Right hindlimb (tissue), 1 donor: ENCODE data around the gene RAB44.

Experiments used
- DNase-seq: peaks from one replicate; pipeline ENCODE4 v3.0.0-alpha.2; 2018

RAB44 gene

GRCh38 chr6:36753671-36754405, 56.2 kb downstream of the RAB44 start:
- DNase-seq, result no peak

DNA sequence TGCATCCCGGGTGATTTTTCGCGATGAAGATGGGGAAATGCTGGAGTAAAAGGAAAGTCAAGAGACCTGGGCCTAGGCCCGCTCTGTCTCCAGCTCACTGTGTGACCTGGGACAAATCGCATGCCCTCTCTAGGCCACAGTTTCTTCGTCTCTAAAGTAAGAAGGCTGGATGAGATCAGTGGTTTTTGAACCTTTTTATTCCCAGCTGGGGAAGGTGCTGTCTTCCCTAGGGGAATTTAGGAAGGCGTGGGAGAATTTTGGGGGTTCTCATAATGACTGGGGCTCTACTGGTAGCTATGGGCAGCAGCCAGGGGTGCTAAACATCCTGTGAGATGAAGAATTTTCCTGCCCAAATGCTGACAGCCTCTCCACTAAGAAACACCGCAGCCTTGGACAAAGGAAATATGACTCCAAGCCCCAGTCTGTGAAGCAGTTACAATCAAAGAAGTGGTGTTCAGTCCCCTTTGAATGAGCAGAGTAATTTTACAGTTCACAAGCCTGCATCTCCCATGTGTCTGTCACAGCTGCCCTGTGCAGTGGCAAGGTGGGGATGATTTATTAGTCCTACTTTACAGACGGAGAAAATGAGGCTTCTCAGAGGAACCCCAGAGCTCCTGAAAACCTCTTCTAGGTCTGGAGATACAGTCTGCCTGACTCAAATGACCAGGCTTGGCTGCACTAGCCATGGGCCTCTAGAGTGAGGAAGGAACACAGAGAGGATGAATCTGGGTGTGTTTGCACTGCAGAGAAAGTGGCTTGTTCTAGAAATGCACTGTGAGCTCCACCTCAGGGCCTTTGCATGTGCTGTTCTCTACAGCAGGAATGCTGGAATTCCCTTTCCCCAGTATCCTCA, 57.2 kb downstream of the RAB44 start:
- no peak for DNase-seq

DNA sequence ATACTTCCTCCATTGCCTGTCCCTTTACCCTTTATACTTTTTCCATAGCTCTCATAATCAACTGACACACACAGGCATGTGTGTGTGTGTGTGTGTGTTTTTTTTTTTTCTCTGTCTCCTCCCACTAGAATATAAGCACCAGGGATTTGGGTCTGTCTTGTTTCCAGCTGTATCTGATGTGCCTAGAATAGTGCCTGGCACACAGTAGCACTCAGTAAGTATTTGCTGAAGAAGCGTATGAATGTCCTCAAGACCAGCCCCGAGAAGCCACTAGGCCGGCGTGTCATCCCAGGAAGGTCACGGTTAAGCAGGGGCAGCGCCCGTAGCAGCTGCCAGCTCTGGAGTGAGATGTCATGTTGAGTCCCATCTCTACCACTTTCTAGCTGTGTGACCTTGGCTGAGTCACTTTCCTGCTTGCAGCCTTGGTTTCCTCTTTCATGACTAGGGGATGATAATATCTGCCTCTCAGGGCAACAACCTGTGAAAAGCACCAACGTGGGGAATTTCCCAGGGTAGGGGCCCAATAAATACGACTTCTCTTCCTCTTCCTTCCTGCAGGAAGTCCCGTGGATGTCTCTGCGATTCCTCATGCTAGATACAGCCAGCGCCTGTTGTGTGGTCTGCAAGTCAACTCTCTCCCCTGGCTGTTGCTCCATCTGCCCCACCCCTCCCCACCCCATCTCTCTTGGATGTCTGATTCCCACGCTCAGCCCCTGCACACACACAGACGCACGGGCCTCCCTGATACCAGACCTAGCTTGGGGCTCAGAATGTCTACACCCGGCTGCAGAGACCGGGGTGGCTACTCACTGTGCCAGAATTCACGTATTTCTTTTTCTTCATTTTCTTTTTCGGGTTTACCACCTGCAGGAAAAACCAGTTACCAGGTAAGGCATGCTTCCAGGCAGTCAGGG, 58.1 kb downstream of the RAB44 start:
- DNase-seq, result no peak

DNA sequence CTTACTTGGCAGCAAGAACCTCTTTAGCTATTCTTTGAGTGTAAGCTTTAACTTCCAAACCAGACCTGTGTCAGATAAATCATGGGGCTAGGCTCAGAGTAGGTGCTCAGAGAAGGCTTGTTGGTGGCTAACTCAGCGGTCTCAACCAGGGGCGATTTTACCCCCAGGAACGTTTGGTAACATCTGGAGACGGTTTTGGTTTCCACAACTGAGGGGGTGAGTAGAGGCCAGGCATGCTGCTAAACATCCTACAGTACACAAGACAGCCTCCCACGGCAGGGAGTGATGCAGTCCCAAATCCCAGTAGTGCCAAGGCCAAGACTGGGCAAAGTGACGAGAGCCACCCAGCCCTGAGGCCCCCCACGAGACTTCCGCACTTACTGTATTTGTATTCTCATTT, 59.2 kb downstream of the RAB44 start:
- DNase-seq, result no peak

DNA sequence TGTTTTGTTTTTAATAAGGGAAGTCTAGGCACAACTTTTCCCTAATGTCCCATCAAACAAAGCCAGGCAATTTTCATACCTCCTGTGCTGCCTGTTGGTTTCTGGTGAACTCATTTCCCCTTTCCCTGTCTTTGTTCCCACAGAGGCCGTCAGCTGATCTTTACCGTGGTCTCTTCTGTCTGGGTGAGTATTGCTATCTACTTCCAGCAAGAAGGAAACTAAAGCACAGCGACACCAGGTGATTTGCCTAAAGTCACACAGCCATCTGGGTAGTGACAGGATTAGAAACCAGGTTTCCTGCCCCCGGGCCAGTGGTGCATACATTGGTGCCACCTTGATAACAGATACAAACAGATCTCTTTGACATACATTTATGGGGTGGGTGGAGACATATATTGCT, 59.6 kb downstream of the RAB44 start:
- no peak for DNase-seq

- no peak for DNase-seq
Observed at GRCh38 chr6:36757943-36758508, 60.4 kb downstream of the RAB44 start.

DNA sequence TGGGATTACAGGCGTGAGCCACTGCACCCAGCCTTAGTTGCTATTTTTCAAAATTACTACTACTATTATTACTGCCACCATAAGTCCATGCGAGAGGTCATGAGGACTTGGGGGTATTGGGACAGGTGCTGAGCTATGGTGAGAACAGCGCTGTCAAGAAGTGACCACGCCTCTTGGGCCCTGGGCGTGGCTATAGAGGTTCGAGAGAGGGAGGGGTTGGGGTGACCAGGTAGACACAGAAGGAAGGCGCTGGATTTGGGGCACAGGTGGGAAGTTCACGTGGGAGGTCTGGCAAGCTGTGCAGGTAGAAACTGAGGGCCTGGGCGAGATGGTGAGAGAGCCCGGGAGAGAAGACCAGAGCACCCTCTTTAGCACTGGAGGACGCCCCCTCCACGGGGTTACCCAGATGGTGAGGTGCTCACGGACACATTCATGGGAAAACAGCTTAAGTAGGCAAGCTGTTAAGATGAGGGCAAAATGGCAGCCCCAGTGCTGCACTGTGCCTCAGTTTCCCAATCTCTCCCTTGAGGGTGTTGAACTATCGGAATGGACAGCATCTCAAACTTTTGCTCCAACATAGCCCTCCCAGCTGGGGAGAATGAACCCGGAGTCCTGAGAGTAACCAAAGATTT, 61.0 kb downstream of the RAB44 start:
- no peak for DNase-seq

DNA sequence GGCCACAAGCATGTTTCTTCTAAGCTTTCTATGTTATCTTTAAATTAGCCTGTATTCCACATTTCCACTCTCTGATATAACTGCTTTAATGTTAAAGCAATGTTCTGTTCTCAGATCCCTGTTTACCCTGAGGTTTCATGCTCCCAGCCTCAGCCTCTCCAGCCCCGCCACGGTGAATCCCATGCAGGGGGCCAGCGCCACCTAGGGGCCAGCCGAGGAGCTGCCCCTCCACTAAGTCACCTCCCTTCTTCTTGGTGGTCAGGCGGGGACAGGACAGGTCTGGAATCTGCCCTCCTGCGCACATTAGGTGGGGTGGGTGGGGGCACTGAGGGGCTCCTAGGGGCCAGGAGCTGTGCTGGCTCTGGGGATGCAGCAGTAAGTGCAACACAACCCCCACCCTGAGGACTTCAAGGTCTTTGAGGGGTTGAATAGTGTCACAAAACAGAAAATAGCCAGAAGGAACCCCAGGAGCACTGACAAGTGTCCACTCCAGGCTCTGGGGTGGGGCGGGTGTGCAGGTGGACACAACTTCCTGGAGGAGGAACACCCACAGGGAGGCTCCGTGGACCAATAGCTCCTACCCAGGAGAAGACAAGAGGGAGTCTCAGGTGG, 61.6 kb downstream of the RAB44 start:
- DNase-seq, result peak; percentile 90

DNA sequence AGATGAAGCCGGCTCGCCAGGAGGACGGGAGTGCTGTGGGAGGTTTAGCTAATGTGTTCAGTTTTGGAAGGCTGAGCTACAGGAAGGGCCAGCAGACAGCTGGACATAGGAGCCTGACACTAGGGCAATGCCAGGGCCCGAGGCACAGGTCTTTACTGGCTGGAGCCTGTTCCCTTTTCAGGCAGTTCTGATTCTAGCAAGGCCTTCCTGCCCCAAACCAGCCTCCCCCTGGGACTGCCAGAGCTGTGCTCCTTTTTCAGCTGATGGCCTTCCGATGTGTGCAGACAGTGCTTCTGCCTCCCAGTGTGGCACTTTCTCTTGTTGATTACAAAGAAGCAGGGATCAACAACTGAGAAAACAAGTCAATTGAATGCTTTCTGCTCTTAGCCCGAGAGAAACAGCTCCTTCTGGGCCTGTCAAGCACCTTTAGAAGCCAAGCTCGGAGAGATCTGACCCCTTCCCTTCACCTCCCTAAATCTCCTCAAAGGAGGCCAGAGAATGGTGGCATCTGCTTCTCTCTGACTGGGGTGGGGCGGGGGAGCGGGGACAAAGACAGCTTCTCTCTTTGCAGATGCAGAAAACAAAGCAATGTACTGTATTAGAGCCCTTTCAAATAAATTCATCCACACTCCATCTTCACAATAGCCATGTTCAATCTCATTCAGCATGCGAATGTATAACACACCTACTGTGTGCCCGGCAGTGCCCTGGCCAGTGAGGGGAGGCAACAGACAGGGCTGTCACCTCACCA, 63.2 kb downstream of the RAB44 start:
- no peak for DNase-seq

DNA sequence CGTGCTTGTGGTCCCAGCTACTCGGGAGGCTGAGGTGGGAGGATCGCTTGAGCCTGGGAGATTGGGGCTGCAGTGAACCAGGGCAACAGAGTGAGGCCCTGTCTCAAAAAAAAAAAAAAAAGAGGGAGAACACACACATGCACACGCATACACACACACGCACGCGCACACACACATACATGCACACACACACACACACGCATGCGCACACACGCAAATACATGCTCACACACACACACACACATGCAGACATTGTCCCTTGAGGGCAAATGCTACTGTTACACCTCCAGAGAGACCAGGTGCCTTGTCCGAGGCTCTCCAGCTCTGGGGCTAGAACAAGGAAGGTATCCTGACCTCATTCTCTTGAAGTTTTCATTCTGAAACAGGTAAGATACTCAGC, 64.5 kb downstream of the RAB44 start:
- no peak for DNase-seq

DNA sequence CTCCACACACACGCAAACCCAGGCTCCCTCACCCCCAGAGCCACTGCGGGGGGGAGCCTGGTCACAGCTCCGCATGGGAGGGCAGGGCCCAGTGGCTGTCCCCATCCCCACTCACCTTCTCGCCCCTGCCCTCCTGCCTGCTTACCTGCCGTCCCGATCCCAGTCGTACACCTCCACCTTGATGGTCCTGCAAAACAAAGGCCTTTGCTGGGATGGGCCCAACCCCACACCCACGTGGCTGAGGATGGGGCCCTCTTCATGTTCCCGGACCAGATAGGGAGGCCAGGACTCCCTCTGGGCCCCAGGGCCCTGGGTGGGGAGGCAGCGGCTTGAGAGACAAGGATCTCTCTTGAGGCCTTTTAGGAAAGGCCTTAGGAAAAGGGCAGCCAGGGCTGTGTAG, 67.6 kb downstream of the RAB44 start:
- DNase-seq, result no peak

DNA sequence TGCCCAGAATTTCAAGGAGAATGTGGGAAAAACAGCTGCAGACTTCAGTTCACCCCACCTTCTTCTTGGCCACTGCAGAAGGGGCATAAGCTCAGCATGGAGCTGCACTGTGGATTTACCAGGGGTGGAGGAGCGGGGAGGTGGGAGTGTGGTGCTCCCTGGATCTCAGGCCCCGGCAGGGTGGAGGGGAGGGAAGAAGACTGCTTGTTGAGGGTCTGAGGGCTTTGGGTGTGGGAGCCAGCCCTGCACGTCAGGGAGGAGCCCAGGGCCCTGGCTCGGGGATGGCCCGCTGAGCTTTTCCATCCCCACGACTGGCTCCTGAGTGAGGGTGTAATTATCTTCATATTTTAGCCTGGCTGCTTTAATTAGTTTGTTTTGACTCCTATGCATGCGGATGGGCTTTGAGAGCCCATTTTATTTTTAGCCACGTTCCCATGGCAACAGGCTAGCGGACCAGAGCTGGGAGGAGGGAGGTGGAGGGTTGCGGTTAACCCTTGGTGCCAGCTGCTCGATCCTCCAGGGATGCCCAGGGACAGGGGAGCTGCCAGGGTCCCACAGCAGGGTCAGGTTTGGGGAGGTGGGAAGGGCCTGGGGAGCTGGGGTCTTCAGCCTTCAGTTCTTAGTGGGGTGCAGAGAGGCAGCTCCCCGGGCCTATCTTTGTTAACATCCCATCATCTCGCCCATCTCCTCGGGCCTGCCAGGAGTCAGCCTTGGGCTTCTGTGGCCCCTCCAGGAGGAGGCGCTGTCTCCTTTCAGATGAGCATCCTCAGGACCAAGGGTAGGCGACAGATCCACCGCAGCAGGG, 68.2 kb downstream of the RAB44 start:
- peak; percentile 88 for DNase-seq

DNA sequence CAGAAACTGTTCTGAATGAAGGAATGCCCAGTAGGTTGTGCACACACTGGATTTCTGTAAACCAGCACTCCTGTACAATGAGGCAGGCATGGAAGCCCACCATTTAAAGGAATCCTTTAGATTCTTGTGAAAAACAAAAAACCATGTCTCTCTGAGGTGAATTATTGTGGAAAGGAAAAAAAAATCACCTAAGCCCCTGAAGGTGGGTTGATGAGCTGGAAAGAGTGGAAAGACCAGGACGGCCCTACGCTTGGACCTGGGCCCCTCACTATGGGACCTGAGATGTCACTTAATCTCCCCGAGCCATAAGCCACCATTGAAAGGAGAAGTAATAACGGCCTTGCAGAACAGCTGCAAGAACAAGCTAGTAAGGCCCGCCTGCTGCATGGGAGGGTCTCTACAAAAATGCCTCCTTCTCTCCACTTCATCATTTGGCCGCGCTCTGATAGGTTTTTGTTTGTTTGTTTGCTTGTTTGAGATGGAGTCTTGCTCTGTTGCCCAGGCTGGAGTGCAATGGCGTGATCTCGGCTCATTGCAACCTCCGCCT, 68.8 kb downstream of the RAB44 start:
- DNase-seq, result no peak

- no peak for DNase-seq
Observed at GRCh38 chr6:36769183-36769675, 71.6 kb downstream of the RAB44 start.

- DNase-seq, result no peak
Observed at GRCh38 chr6:36769676-36770499, 72.3 kb downstream of the RAB44 start.

- DNase-seq, result no peak
Observed at GRCh38 chr6:36771145-36771544, 73.5 kb downstream of the RAB44 start.

DNA sequence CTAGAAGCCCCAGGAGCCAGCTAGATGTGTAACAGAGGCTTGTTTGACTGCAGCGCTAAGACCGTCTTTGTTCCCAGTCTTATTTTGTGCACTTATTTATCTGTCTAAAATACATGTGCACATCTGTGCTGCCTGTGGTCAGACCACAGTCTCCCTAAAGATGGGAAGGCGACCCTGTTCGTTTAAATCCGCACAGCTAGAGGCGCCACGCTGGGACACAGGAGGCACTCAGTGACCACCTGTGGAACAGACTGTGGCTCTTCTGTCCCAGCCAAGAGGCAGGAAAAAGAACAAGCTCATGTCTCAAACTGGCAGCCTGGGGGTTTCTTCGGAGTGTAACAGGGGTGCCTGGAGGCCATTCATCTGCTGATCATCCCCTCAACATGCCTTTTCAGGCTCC, 74.8 kb downstream of the RAB44 start:
- DNase-seq, result no peak

GRCh38 chr6:36774331-36774730, 76.7 kb downstream of the RAB44 start:
- no peak for DNase-seq

GRCh38 chr6:36776167-36776566, 78.5 kb downstream of the RAB44 start:
- no peak for DNase-seq
